Measurements from ENCODE around the gene PSMD14.
A peak's percentile ranks its signal among the peaks of the same experiment; 100 is the strongest.

PSMD14 gene

DNA sequence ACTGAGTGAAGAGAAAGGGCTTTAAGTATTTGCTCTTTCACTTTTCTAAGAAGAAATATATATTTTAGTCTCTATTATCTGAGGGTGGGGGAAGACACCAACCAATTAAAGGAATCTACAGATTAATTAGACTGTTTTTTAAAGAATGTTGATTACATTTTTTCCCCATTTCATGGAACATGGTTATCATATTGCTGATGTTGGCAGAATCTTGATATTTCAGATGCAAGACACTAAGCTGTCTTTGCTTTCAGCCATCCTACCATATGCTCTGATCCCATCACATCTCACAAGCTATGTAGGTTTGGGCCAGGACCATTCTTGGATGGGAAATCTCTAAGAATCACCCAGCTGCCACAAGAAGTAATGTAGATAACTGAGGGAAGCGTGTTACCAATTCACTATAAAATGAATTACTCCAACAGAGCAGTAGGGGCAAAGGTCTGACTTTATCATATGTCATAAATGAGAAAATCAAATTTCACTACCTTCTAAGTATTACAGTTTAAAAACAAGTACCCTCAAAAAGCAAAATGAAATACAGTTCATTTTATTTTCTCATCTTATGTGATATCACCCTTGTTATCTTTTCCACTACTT, 101.2 kb downstream of the PSMD14 start:
- H3K4me3 Mint-ChIP-seq: no peak overlapping the region
- no peak overlapping the region for H3K27ac Mint-ChIP-seq
- no peak for TF ChIP-seq CTCF (IDR thresholded peaks at IDR 0.05)
- peaks cover 7% of the 10 kb centered on the region for H3K4me1 Mint-ChIP-seq
- no peaks in the 10 kb centered on the region for H3K9me3 Mint-ChIP-seq
- peaks cover 32% of the 10 kb centered on the region for H3K27me3 Mint-ChIP-seq (ENCODE audit: low read depth, poor library complexity)
- H3K36me3 Mint-ChIP-seq (ENCODE audit: low read depth): peaks cover 12% of the 10 kb centered on the region
- DNase-seq: no peak

DNA sequence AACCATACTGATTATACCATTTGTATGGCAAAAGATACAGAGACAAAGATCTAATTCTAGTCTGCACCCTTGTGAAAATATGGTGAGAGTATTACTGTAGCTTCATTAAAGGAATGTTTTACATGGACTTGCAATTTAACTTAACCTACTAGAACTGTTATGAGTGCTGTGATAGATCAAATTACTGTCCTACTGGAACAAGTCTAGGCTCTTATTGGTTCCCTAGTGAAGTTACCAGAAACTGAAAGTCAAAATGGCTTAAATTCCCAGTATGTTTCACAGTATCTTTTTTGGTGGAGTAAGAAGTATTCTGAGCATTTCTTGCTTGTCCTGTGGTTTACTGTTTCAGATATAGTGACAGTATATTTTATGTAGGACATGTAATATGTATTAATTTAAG, 104.1 kb downstream of the PSMD14 start:
- no peak for TF ChIP-seq CTCF (IDR thresholded peaks at IDR 0.05)
- H3K9me3 Mint-ChIP-seq: no peaks in the 10 kb centered on the region
- no peak overlapping the region for H3K4me3 Mint-ChIP-seq
- peaks cover 24% of the 10 kb centered on the region for H3K4me1 Mint-ChIP-seq
- H3K27ac Mint-ChIP-seq: no peak overlapping the region
- DNase-seq: no peak
- peaks cover 12% of the 10 kb centered on the region for H3K36me3 Mint-ChIP-seq (ENCODE audit: low read depth)
- peaks cover 61% of the 10 kb centered on the region for H3K27me3 Mint-ChIP-seq (ENCODE audit: low read depth, poor library complexity)

DNA sequence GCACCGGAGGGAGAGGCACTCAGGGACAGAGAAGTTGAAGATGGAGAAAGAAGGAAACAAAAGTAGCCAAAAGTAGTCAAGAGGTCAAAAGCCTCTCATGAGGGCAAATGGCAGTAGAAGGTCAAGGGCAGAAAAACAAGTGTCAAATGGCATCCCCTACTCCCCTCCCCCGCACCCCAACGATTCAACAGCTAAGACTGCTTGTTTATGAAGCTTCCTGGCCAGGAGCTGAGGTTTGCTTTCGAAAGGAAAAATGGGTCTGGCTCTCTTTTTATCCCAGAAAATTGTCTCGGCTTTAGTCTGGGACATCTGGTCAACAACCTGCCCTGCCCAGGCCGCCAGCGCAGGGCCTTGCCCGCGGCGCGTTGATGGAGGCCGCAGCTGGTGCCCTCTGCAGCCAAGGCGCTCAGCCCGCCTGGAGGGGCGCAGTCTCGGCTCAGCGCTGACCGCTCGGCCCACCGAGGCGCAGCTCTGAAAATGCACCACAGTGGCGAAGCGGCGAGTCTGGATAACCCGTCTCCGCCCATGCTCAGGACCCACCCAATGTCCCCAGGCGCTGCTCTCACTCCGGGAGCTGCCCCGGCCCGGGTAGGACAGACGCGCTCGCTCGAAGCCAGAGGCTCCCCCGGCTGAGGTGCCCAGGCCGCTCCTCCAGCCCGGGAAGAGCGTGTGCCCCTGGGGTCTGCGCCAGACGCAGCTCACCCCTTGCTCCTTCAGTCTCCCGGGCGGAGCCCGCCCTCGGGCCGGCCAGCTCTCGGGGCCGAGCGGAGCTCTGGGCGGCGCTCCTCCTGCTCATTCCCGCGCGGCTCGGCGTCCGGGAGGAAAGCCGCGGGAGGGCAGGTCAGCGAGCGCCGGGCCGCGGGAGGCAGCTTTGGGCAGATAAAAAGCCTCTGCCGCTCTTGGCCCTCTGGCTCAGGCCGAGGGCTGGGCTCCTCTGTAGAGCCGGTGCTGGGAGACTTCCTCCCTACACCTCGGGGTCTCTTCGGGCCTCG, 106.1 kb downstream of the PSMD14 start:
- H3K36me3 Mint-ChIP-seq (ENCODE audit: low read depth): peaks cover 12% of the 10 kb centered on the region
- no peak overlapping the region for H3K27ac Mint-ChIP-seq
- peak; percentile 67 for DNase-seq
- H3K27me3 Mint-ChIP-seq (ENCODE audit: low read depth, poor library complexity): peaks cover 81% of the 10 kb centered on the region
- H3K9me3 Mint-ChIP-seq: no peaks in the 10 kb centered on the region
- TF ChIP-seq CTCF (IDR thresholded peaks at IDR 0.05): no peak
- H3K4me1 Mint-ChIP-seq: peaks cover 36% of the 10 kb centered on the region
- peak overlapping the region; percentile 75 for H3K4me3 Mint-ChIP-seq

- H3K36me3 Mint-ChIP-seq (ENCODE audit: low read depth): peaks cover 12% of the 10 kb centered on the region
- peaks cover 38% of the 10 kb centered on the region for H3K4me1 Mint-ChIP-seq
- no peak overlapping the region for H3K27ac Mint-ChIP-seq
- TF ChIP-seq CTCF (IDR thresholded peaks at IDR 0.05): no peak
- peak overlapping the region; percentile 71 for H3K4me3 Mint-ChIP-seq
- peaks cover 91% of the 10 kb centered on the region for H3K27me3 Mint-ChIP-seq (ENCODE audit: low read depth, poor library complexity)
- peaks cover 1% of the 10 kb centered on the region for H3K9me3 Mint-ChIP-seq
- DNase-seq: peak; percentile 5
These were observed 107.1 kb downstream of the PSMD14 start for GRCh38 chr2:161415034-161415986.

DNA sequence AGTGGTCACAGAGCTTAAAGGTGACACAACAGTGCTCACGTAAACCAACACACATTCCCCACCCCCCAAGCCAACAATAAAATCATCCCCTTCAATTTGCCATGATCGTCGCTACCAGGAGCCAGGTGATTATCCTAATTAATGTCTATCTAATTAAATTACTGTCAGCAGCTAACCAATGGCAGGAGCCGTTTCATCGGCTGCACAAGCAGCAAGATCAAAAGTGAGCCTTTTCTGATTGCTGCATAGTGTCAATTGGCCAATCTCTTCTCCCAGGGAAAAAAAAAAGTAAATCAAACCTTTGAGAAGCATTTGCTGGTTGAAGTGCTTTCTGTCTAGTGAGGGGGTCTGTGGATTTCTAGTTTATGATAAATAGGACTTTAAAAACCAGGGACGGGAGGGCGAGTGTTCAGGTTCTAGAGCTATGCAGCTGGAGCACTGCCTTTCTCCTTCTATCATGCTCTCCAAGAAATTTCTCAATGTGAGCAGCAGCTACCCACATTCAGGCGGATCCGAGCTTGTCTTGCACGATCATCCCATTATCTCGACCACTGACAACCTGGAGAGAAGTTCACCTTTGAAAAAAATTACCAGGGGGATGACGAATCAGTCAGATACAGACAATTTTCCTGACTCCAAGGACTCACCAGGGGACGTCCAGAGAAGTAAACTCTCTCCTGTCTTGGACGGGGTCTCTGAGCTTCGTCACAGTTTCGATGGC, 107.9 kb downstream of the PSMD14 start, which contains the start of gene TBR1:
Gene TBR1, plus strand, starts transcription at position 311 of the 721 bp plus-strand sequence. Its CDS starts 114 bp downstream, at position 425.
- peaks cover 38% of the 10 kb centered on the region for H3K4me1 Mint-ChIP-seq
- H3K36me3 Mint-ChIP-seq (ENCODE audit: low read depth): peaks cover 11% of the 10 kb centered on the region
- H3K4me3 Mint-ChIP-seq: peak within 1 kb of the TSS; percentile 71
- TF ChIP-seq CTCF (IDR thresholded peaks at IDR 0.05): no peak
- peak; percentile 6 for DNase-seq
- H3K9me3 Mint-ChIP-seq: peaks cover 3% of the 10 kb centered on the region
- no peak within 1 kb of the TSS for H3K27ac Mint-ChIP-seq
- H3K27me3 Mint-ChIP-seq (ENCODE audit: low read depth, poor library complexity): peaks cover 98% of the 10 kb centered on the region
